K562 (cell line): Measurements from ENCODE around the gene ASB15. TPM values are rescaled to one million over a fixed set of nuclear protein-coding genes. Genes with fewer than 3 reads are reported as not detected.
"Not testable (repeated sequence)": the region's sequence is repeated elsewhere in the genome, so short reads cannot be mapped to it uniquely, and the experiment has no call there.

Experiments used
- ATAC-seq: fragments of 200-7000 bp; cut with Tn5 transposase; 3 replicates; pipeline ENCODE4 v1.9.1; 2020; ENCODE audit warnings: moderate library complexity
- BruUV-seq: library from RNA; stranded (reverse); fragments of 400-500 nt; replicated peaks from 2 replicates; lab custom pipeline; 2021; lab: Mats Ljungman, UMichigan
- CTCF ChIA-PET: fragments of 300-600 bp; formaldehyde crosslinking; extraction: SDS; loops from one replicate; lab custom pipeline; 2021; ENCODE audit warnings: low intra/inter-chr PET ratio; lab: Yijun Ruan, JAX
- POLR2A ChIA-PET: fragments of 300-600, 350-650 bp; sonication (Branson Sonifier 250); formaldehyde crosslinking; extraction: SDS; loops from one replicate; lab custom pipeline; 2021; ENCODE audit warnings: antibody characterized with exemption, inconsistent platforms; lab: Yijun Ruan, JAX
- DNase-seq, 4 experiments: peaks; one replicate each; pipeline versions ENCODE4 v3.0.0 to v3.0.0-alpha.2; 2011 to 2018; ENCODE audit warnings: low spot score in 3 of 4, mixed read lengths in 3 of 4; ENCODE audit errors: extremely low read depth in 1 of 4
- FAIRE-seq: peaks from 2 replicates; lab custom pipeline; 2011; peaks lifted over from hg19 to GRCh38; lab: Jason Lieb, UNC
- H2AFZ ChIP-seq: 2 replicates; pipeline ENCODE4 v1.6.0; 2011; ENCODE audit warnings: low read depth, low read length, control low read depth, inconsistent platforms
- H3K27ac ChIP-seq: fragments of 200-600 bp; 3 replicates; pipeline ENCODE4 v1.8.0; 2011; ENCODE audit warnings: low read depth, mild to moderate bottlenecking, control low read depth, inconsistent platforms, low read length, moderate library complexity, mixed read lengths; ENCODE audit errors: extremely low read depth
- H3K27me3 ChIP-seq, 2 experiments: fragments of 300-600 bp in 1 of 2; 2 replicates in 1 of 2; 3 replicates in 1 of 2; pipeline versions ENCODE4 v1.6.0 to v1.8.0; 2011; ENCODE audit warnings: inconsistent platforms in 2 of 2, low read length in 2 of 2, mild to moderate bottlenecking in 1 of 2, mixed read lengths in 1 of 2, moderate library complexity in 1 of 2; ENCODE audit not compliant: control insufficient read depth in 2 of 2, insufficient read depth in 2 of 2
- H3K36me3 ChIP-seq: fragments of 300-600 bp; 3 replicates; pipeline ENCODE4 v1.8.0; 2011; ENCODE audit warnings: mild to moderate bottlenecking, low read length, inconsistent platforms; ENCODE audit not compliant: control insufficient read depth, insufficient read depth
- H3K4me1 ChIP-seq, 2 experiments: fragments of 200-600 bp in 1 of 2; replicated peaks in 1 of 2; 2 replicates in 1 of 2; 3 replicates in 1 of 2; pipeline versions ENCODE4 v1.5.1 to v1.8.0; 2011; ENCODE audit warnings: inconsistent platforms in 2 of 2, low read length in 2 of 2, mild to moderate bottlenecking in 1 of 2, mixed read lengths in 1 of 2, moderate library complexity in 1 of 2; ENCODE audit not compliant: control insufficient read depth in 2 of 2, insufficient read depth in 2 of 2
- H3K4me2 ChIP-seq: 2 replicates; pipeline ENCODE4 v1.6.1; 2011; ENCODE audit warnings: low read length, control low read depth, inconsistent platforms, mixed read lengths; ENCODE audit not compliant: insufficient read depth
- H3K4me3 ChIP-seq: fragments of 200-600 bp; sonication (generic), shearing (Covaris generic); 2 replicates; pipeline ENCODE4 v1.5.1; 2016; ENCODE audit warnings: control low read depth, inconsistent platforms
- H3K79me2 ChIP-seq: fragments of 200-600 bp; 3 replicates; pipeline ENCODE4 v1.8.0; 2011; ENCODE audit warnings: low read length, inconsistent platforms; ENCODE audit not compliant: control insufficient read depth, insufficient read depth
- H3K9ac ChIP-seq, 2 experiments: 2 replicates each; pipeline versions ENCODE4 v1.6.0 to v1.6.1; 2011; ENCODE audit warnings: low read depth in 2 of 2, low read length in 2 of 2, control low read depth in 1 of 2, inconsistent platforms in 1 of 2, mild to moderate bottlenecking in 1 of 2, mixed read lengths in 1 of 2; ENCODE audit not compliant: insufficient read depth in 1 of 2
- H3K9me1 ChIP-seq: one replicate; pipeline ENCODE4 v1.6.0; 2011; ENCODE audit warnings: inconsistent platforms, mild to moderate bottlenecking, low read length, moderate library complexity; ENCODE audit not compliant: control insufficient read depth, insufficient read depth
- H3K9me3 ChIP-seq: replicated peaks from 2 replicates; pipeline ENCODE4 v1.5.1; 2011; ENCODE audit warnings: low read depth, low read length, inconsistent platforms; ENCODE audit not compliant: control insufficient read depth, insufficient read depth
- H4K20me1 ChIP-seq: replicated peaks from 2 replicates; pipeline ENCODE4 v1.6.1; 2011; ENCODE audit warnings: low read length, inconsistent platforms, mixed read lengths; ENCODE audit not compliant: control insufficient read depth, insufficient read depth
- VEZF1 ChIP-seq: fragments of 200-800 bp; sonication (Bioruptor generic); IDR thresholded peaks from 2 replicates; pipeline ENCODE4 v1.6.1; 2017; ENCODE audit warnings: missing genetic modification characterization, missing compliant biosample characterization
- WGBS: fragments of 100-300 bp; shearing (Covaris generic); methylation state at CpG from one replicate; pipeline ENCODE4 v1.1.6; 2016; ENCODE audit warnings: low coverage, mixed read lengths; ENCODE audit not compliant: insufficient coverage; ENCODE audit errors: missing lambda C conversion rate; 5-methylcytosine and 5-hydroxymethylcytosine counted together
- in situ Hi-C: fragments of 300-500 bp; cut with MboI; formaldehyde crosslinking; loops from 4 replicates; pipeline ENCODE4 v1.15.0; 2018; ENCODE audit warnings: inconsistent platforms, mixed read lengths
- intact Hi-C: fragments of 100-400 bp; cut with micrococcal nuclease; formaldehyde crosslinking; loops from 2 replicates; pipeline ENCODE4 v1.14.2; 2022
- polyA plus RNA-seq, 8 experiments: library from polyadenylated mRNA; depleted of rRNA in 4 of 8; stranded (reverse) in 5 of 8; unstranded in 3 of 8; fragments of >200 nt; fragmentation: Nextera tagmentation in 2 of 8; fragmentation: Illumina TruSeq in 1 of 8; extraction: Ambion mirVana in 2 of 8; extraction: Trizol in 1 of 8; gene quantifications; 2 replicates each; pipeline versions ENCODE4 v1.2.1 to v1.2.3, GENCODE V29; 2011 to 2014; ENCODE audit warnings: inconsistent platforms in 1 of 8, missing spikeins in 1 of 8
- total RNA-seq, 7 experiments: library from RNA; depleted of rRNA in 6 of 7; stranded (reverse); fragments of >200 nt in 6 of 7; fragmentation: Illumina TruSeq in 2 of 7; extraction: Trizol in 2 of 7; gene quantifications; 2 replicates each; pipeline versions ENCODE4 v1.2.1 to v1.2.3, GENCODE V29; 2011 to 2021; ENCODE audit warnings: low replicate concordance in 1 of 7

Gene ASB15
- total and polyA plus RNA-seq, 9 of the 15 experiments (the other 6 are each of a cell fraction or from before 2014, with no cell fraction given): 0.03 to 0.14 (median 0.04) TPM; not detected in 3

- H3K4me2 ChIP-seq, POLR2A ChIA-PET, H3K27ac ChIP-seq, ATAC-seq, H3K79me2 ChIP-seq, H3K36me3 ChIP-seq, H3K9me1 ChIP-seq, FAIRE-seq, H3K9ac ChIP-seq, H3K27me3 ChIP-seq, BruUV-seq, in situ Hi-C loops, H3K4me3 ChIP-seq, H3K4me1 ChIP-seq, H3K9me3 ChIP-seq, DNase-seq, H4K20me1 ChIP-seq, H2AFZ ChIP-seq: not testable (repeated sequence)
- intact Hi-C loops: loop anchor here (2.0 kb wide), 2 partner anchors 53 to 163 kb away; no protein-coding TSS in a partner anchor
- CTCF ChIA-PET: interaction anchor here (3.0 kb wide), 1 partner anchor 232 kb away, joined by 27 read pairs; no protein-coding TSS in a partner anchor
- peak; percentile 19; the same call in 1 of the 2 replicates for TF ChIP-seq VEZF1
- 0% methylated on average over 2 of the region's 2 CpGs for WGBS
Observed at GRCh38 chr7:123634011-123634573, 32.5 kb downstream of the ASB15 start.
